Right atrium auricular region (tissue), 2 donors: ENCODE measurements around the gene COL27A1. TPM values are rescaled to one million over a fixed set of nuclear protein-coding genes. Genes with fewer than 3 reads are reported as not detected.

Experiments
- DNase-seq: peaks from one replicate; pipeline ENCODE4 v3.0.0-alpha.2; 2019; ENCODE audit warnings: low spot score
- H3K27ac ChIP-seq, 2 donors: fragments of 200-600 bp; sonication (generic); 1 replicate in 1 of 2; 2 replicates in 1 of 2; pipeline ENCODE4 v1.5.1; 2016 to 2019
- H3K27me3 ChIP-seq, 2 donors: fragments of 200-600 bp; sonication (generic); one replicate each; pipeline versions ENCODE4 v1.5.1 to v1.6.0; 2017 to 2019
- H3K36me3 ChIP-seq: fragments of 200-600 bp; sonication (generic); one replicate; pipeline ENCODE4 v1.5.1; 2016
- H3K4me1 ChIP-seq, 2 donors: fragments of 200-600 bp; sonication (generic); one replicate each; pipeline versions ENCODE4 v1.5.1 to v1.6.0; 2017 to 2019
- H3K4me3 ChIP-seq, 2 donors: fragments of 200-600 bp; sonication (generic); 1 replicate in 1 of 2; 2 replicates in 1 of 2; pipeline ENCODE4 v1.5.1; 2017 to 2019; ENCODE audit warnings: mild to moderate bottlenecking in 1 of 2, moderate library complexity in 1 of 2
- H3K9me3 ChIP-seq, 2 donors: fragments of 200-600 bp; sonication (generic); one replicate each; pipeline ENCODE4 v1.5.1; 2019
- CTCF ChIP-seq, 2 donors: fragments of 200-600 bp; sonication (generic); IDR thresholded peaks; one replicate each; pipeline ENCODE4 v1.5.1; 2019; ENCODE audit warnings: antibody characterized with exemption in 2 of 2
- total RNA-seq, 2 donors: library from RNA; depleted of rRNA; stranded (reverse); fragments of >200 nt; gene quantifications; one replicate each; pipeline ENCODE4 v1.1.0, GENCODE V29; 2016

The COL27A1 gene
- total RNA-seq, 2 donors from 2014 or later, result 1.5 to 2.7 TPM

DNA sequence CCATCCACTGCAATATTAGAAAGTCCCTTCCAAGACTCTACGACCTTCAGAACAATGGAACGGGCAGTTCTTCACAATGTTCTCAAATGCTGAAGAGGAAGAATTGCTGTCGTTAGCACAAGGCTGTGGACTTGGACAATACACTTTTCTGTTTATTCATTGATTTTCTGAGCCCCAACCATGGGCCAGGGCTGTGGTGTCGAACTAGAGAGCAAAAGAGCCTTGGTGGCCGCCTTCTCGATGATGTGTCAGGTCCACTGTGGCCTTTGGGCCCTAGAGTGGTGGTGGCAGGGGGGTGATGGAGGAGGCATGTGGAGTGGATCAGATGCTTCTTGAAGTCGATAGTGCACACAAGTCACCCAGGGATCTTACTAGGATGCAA lies 37.7 kb upstream of the COL27A1 start:
- no peak for DNase-seq
- H3K27me3 ChIP-seq, result no peaks in the 10 kb centered on the region
- no peaks in the 10 kb centered on the region for H3K9me3 ChIP-seq
- H3K36me3 ChIP-seq, result no peaks in the 10 kb centered on the region
- no peak overlapping the region for H3K27ac ChIP-seq
- TF ChIP-seq CTCF (IDR thresholded peaks at IDR 0.05), result no peak
- H3K4me3 ChIP-seq, result no peak overlapping the region
- peaks cover 0 to 12% of the 10 kb centered on the region in 2 donors for H3K4me1 ChIP-seq

GRCh38 chr9:114117996-114118830 lies 37.1 kb upstream of the COL27A1 start:
- TF ChIP-seq CTCF (IDR thresholded peaks at IDR 0.05), result no peak
- H3K9me3 ChIP-seq, result no peaks in the 10 kb centered on the region
- no peak overlapping the region for H3K27ac ChIP-seq
- DNase-seq, result no peak
- no peaks in the 10 kb centered on the region for H3K36me3 ChIP-seq
- no peak overlapping the region for H3K4me3 ChIP-seq
- H3K4me1 ChIP-seq, result peaks cover 0 to 6% of the 10 kb centered on the region in 2 donors
- H3K27me3 ChIP-seq, result no peaks in the 10 kb centered on the region

GRCh38 chr9:114119242-114120191 lies 35.8 kb upstream of the COL27A1 start:
- Histone ChIP-seq H3K4me1 (peaks cover 0 to 3% of the 10 kb centered on the region in 2 donors), H3K36me3 (no peaks in the 10 kb centered on the region), H3K27me3 (no peaks in the 10 kb centered on the region), H3K9me3 (no peaks in the 10 kb centered on the region), H3K27ac (no peak overlapping the region), H3K4me3 (no peak overlapping the region)
- TF ChIP-seq CTCF (IDR thresholded peaks at IDR 0.05), result no peak
- no peak for DNase-seq

- TF ChIP-seq CTCF (IDR thresholded peaks at IDR 0.05), result no peak
Observed at GRCh38 chr9:114120192-114121014, 34.9 kb upstream of the COL27A1 start.

More at GRCh38 chr9:114120192-114121014, 34.9 kb upstream of the COL27A1 start:
- no peaks in the 10 kb centered on the region for H3K27me3 ChIP-seq
- H3K36me3 ChIP-seq, result no peaks in the 10 kb centered on the region
- no peak for DNase-seq
- peaks cover 0 to 11% of the 10 kb centered on the region in 2 donors for H3K4me1 ChIP-seq
- no peak overlapping the region for H3K4me3 ChIP-seq
- no peaks in the 10 kb centered on the region for H3K9me3 ChIP-seq
- no peak overlapping the region for H3K27ac ChIP-seq
